ENCODE measurements around the gene ABCC3. TPM values are rescaled to one million over a fixed set of nuclear protein-coding genes. Genes with fewer than 3 reads are reported as not detected.
A peak's percentile ranks its signal among the peaks of the same experiment; 100 is the strongest.

Gene ABCC3
- total RNA-seq, 6 experiments from 2014 or later: 18.4 to 23.6 (median 21.3) TPM

GRCh38 chr17:50710650-50711049 is 76.0 kb downstream of the ABCC3 start:
- Mint-ChIP-seq H3K27ac (no peak overlapping the region), H3K4me3 (no peak overlapping the region), H3K9me3 (no peaks in the 10 kb centered on the region), H3K36me3 (ENCODE audit: low read depth) (no peaks in the 10 kb centered on the region; the same call in 1 of the 2 replicates), H3K4me1 (ENCODE audit: low read depth) (peaks cover 29% of the 10 kb centered on the region), H3K27me3 (ENCODE audit: insufficient read depth) (peaks cover 6% of the 10 kb centered on the region; the same call in 1 of the 2 replicates)
- no peak for TF ChIP-seq CTCF (IDR thresholded peaks at IDR 0.05)
- no peak for DNase-seq

- no peak for DNase-seq
- Mint-ChIP-seq H3K9me3 (no peaks in the 10 kb centered on the region), H3K27me3 (ENCODE audit: insufficient read depth) (peaks cover 1% of the 10 kb centered on the region; the same call in 1 of the 2 replicates), H3K36me3 (ENCODE audit: low read depth) (no peaks in the 10 kb centered on the region), H3K4me3 (no peak overlapping the region), H3K27ac (no peak overlapping the region), H3K4me1 (ENCODE audit: low read depth) (peaks cover 21% of the 10 kb centered on the region)
- TF ChIP-seq CTCF (IDR thresholded peaks at IDR 0.05): no peak
Measured at GRCh38 chr17:50712641-50713040, 78.0 kb downstream of the ABCC3 start.

- no peak for DNase-seq
- TF ChIP-seq CTCF (IDR thresholded peaks at IDR 0.05): no peak
- peaks cover 9% of the 10 kb centered on the region; the same call in 1 of the 2 replicates for H3K36me3 Mint-ChIP-seq (ENCODE audit: low read depth)
- no peaks in the 10 kb centered on the region for H3K9me3 Mint-ChIP-seq
- H3K4me1 Mint-ChIP-seq (ENCODE audit: low read depth): peaks cover 5% of the 10 kb centered on the region; the same call in 1 of the 2 replicates
- H3K27ac Mint-ChIP-seq: no peak overlapping the region
- no peak overlapping the region for H3K4me3 Mint-ChIP-seq
- H3K27me3 Mint-ChIP-seq (ENCODE audit: insufficient read depth): no peaks in the 10 kb centered on the region
Measured at GRCh38 chr17:50715471-50715870, 80.8 kb downstream of the ABCC3 start.

GRCh38 chr17:50719144-50719923 is 84.7 kb downstream of the ABCC3 start, which contains the start of gene LUC7L3:
Gene LUC7L3 (plus strand): TSS chr17:50719603. CDS start chr17:50719733, 130 bp downstream.
- peak; percentile 89 for DNase-seq
- Mint-ChIP-seq H3K27me3 (ENCODE audit: insufficient read depth) (peaks cover 5% of the 10 kb centered on the region; the same call in 1 of the 2 replicates), H3K4me3 (peak within 1 kb of the TSS; percentile 97), H3K4me1 (ENCODE audit: low read depth) (peaks cover 28% of the 10 kb centered on the region), H3K27ac (peak within 1 kb of the TSS; percentile 99), H3K9me3 (no peaks in the 10 kb centered on the region), H3K36me3 (ENCODE audit: low read depth) (peaks cover 16% of the 10 kb centered on the region)
- TF ChIP-seq CTCF (IDR thresholded peaks at IDR 0.05): no peak

- Mint-ChIP-seq H3K27ac (peak overlapping the region; percentile 99), H3K36me3 (ENCODE audit: low read depth) (peaks cover 16% of the 10 kb centered on the region), H3K4me3 (peak overlapping the region; percentile 97), H3K9me3 (no peaks in the 10 kb centered on the region), H3K27me3 (ENCODE audit: insufficient read depth) (peaks cover 5% of the 10 kb centered on the region; the same call in 1 of the 2 replicates), H3K4me1 (ENCODE audit: low read depth) (peaks cover 28% of the 10 kb centered on the region)
- no peak for TF ChIP-seq CTCF (IDR thresholded peaks at IDR 0.05)
- no peak for DNase-seq
Measured at GRCh38 chr17:50719924-50720794, 85.5 kb downstream of the ABCC3 start.

Measured in HFFc6 (cell line).